Measurements from ENCODE around the gene SHOC2. TPM values are rescaled to one million over a fixed set of nuclear protein-coding genes. Genes with fewer than 3 reads are reported as not detected.
A peak's percentile ranks its signal among the peaks of the same experiment; 100 is the strongest.

The SHOC2 gene
- total and polyA plus RNA-seq, 2 donors from 2014 or later: 18.0 to 66.8 TPM

DNA sequence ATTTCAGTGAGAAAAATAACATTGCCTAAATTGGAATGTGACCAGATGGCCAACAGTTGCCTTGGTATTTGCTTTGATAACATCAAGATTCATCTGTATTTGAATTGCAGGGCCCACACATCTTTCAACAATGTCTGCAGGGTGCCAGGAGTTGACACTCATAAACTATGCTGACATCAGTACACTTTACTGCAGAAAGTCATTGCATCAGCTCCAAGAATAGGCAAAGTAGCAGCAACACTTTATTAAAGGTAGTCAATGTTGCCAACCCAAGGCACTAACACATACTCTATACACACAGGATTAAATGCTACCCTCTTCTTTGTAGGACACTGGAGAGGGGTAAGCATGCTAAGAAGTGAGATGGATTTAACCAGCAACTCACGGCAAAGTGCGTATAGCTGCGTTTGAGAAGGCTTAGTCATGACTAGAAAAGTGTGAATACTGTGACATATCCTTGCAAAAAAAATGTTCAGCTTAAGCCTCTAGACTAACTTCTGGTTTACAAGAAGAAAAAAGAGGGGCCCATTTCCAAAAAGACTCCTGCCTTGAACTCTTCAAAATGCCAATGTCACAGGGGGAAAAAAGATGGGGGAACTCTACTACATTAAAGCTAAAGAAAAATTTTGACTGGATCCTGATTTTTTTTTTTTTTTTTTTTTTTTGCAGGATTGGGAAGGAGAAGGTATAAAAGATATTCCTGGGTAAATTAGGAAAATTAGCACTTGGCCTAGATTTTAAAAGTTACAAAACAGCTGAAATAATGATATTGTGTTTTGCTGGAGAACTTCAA lies 2.7 kb upstream of the SHOC2 start:
- intact Hi-C loops (cut with DNase I): no loop called here
- peaks cover 3 to 6% (median 5%) of the 10 kb centered on the region in 3 donors for H3K4me1 ChIP-seq (ENCODE audit: control insufficient read depth in 2 of 3, insufficient read depth in 2 of 3, low read depth in 1 of 3, low read length in 3 of 3)
- no peaks in the 10 kb centered on the region for H3K9me3 ChIP-seq (ENCODE audit: control insufficient read depth in 2 of 3, insufficient read depth in 1 of 3, low read length in 3 of 3)
- H3K27ac ChIP-seq (ENCODE audit: low read depth in 2 of 2, low read length in 2 of 2): no peak overlapping the region
- no peaks in the 10 kb centered on the region for H3K27me3 ChIP-seq (ENCODE audit: control insufficient read depth, insufficient read depth, low read length)
- FAIRE-seq (no peak), DNase-seq (no peak)
- H3K9ac ChIP-seq (ENCODE audit: low read length in 3 of 3): no peak overlapping the region
- H3K36me3 ChIP-seq (ENCODE audit: control insufficient read depth in 2 of 3, insufficient read depth in 3 of 3, low read length in 3 of 3): no peaks in the 10 kb centered on the region
- TF ChIP-seq, protein P1, sequence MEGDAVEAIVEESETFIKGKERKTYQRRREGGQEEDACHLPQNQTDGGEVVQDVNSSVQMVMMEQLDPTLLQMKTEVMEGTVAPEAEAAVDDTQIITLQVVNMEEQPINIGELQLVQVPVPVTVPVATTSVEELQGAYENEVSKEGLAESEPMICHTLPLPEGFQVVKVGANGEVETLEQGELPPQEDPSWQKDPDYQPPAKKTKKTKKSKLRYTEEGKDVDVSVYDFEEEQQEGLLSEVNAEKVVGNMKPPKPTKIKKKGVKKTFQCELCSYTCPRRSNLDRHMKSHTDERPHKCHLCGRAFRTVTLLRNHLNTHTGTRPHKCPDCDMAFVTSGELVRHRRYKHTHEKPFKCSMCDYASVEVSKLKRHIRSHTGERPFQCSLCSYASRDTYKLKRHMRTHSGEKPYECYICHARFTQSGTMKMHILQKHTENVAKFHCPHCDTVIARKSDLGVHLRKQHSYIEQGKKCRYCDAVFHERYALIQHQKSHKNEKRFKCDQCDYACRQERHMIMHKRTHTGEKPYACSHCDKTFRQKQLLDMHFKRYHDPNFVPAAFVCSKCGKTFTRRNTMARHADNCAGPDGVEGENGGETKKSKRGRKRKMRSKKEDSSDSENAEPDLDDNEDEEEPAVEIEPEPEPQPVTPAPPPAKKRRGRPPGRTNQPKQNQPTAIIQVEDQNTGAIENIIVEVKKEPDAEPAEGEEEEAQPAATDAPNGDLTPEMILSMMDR (IDR thresholded peaks at IDR 0.05; ENCODE audit: borderline replicate concordance, extremely low read depth, insufficient read depth): no peak
- H3K4me3 ChIP-seq (ENCODE audit: low read length in 3 of 3): no peak overlapping the region

DNA sequence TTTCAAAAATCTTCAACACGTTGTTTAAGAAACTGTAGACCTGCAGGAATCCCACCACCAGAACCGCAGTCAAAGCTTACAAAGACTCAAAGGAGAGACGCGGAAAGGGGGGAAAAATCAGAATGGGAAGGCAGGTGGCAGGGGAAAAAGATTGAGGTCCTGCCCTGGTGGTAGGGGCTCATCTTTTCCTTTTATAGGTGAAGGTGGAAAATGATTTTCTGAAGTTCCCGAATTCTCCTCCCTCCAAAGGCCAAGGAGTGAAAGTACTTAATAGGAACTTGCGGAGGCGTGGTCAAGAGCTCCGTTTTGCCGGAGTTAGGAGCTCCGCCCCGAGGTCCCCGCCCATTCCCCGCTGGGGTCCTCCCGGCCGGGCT lies 1.1 kb upstream of the SHOC2 start:
- FAIRE-seq (peak; percentile 11), DNase-seq (peak; percentile 96 to 99 (median 97))
- intact Hi-C loops (cut with DNase I): no loop called here
- Histone ChIP-seq H3K36me3 (ENCODE audit: control insufficient read depth in 2 of 3, insufficient read depth in 3 of 3, low read length in 3 of 3) (no peaks in the 10 kb centered on the region), H3K27me3 (ENCODE audit: control insufficient read depth, insufficient read depth, low read length) (no peaks in the 10 kb centered on the region), H3K4me1 (ENCODE audit: control insufficient read depth in 2 of 3, insufficient read depth in 2 of 3, low read depth in 1 of 3, low read length in 3 of 3) (peaks cover 3 to 6% (median 5%) of the 10 kb centered on the region in 3 donors), H3K9me3 (ENCODE audit: control insufficient read depth in 2 of 3, insufficient read depth in 1 of 3, low read length in 3 of 3) (no peaks in the 10 kb centered on the region), H3K27ac (ENCODE audit: low read depth in 2 of 2, low read length in 2 of 2) (peak overlapping the region; percentile 100), H3K9ac (ENCODE audit: low read length in 3 of 3) (peak overlapping the region; percentile 86 to 96 (median 95)), H3K4me3 (ENCODE audit: low read length in 3 of 3) (peak overlapping the region; percentile 99 to 100 (median 100))
- TF ChIP-seq, protein P1 (IDR thresholded peaks at IDR 0.05; ENCODE audit: borderline replicate concordance, extremely low read depth, insufficient read depth): no peak

DNA sequence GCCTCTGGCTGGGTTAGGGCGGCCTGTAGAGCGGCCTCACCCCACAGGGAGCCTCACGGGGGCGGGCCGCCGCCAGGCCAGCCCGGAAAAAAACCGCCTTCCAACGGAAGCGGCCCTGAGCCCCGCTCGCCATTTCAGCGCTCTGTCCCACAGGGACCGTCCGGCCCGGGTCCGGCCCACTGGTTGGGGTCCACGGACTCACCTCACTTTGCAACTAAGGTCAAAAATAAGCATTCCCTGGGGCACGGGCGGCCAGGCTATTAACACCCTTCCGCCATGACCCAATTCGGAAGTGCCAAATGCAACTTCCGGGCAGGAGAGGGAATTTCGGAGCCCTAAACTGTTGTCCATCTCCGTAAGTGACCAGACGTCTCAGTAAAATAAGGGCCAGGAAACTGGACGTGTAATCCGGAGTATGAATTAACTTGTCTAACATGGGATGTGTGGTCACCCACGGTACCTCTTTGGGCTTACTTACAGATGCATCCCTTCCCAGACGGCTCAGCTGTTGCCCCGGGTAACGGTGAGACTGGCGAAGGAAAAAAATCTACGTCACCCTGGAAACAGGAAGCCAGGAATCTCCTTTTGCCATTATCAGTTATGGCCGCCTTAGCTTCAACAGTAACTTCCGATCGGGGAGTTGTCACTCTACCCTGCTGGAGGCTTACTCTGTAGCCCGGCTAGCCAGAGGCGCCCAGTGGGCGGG lies 608 bp upstream of the SHOC2 start, which contains the start of gene BBIP1:
Gene BBIP1, minus strand, starts transcription at position 538 of the 706 bp plus-strand sequence. CDS start 1,023 bp downstream, outside the sequence.
- TF ChIP-seq, protein P1 (IDR thresholded peaks at IDR 0.05; ENCODE audit: borderline replicate concordance, extremely low read depth, insufficient read depth): peak; percentile 3
- H3K27me3 ChIP-seq (ENCODE audit: control insufficient read depth, insufficient read depth, low read length): no peaks in the 10 kb centered on the region
- H3K9ac ChIP-seq (ENCODE audit: low read length in 3 of 3): peak within 1 kb of the TSS; percentile 95 to 99 (median 96)
- DNase-seq (peak in 2 of 5 donors; percentile 100), FAIRE-seq (peak; percentile 98)
- peak within 1 kb of the TSS; percentile 99 to 100 (median 100) for H3K4me3 ChIP-seq (ENCODE audit: low read length in 3 of 3)
- H3K27ac ChIP-seq (ENCODE audit: low read depth in 2 of 2, low read length in 2 of 2): peak within 1 kb of the TSS; percentile 100
- H3K9me3 ChIP-seq (ENCODE audit: control insufficient read depth in 2 of 3, insufficient read depth in 1 of 3, low read length in 3 of 3): no peaks in the 10 kb centered on the region
- intact Hi-C loops (cut with DNase I): no loop called here
- H3K4me1 ChIP-seq (ENCODE audit: control insufficient read depth in 2 of 3, insufficient read depth in 2 of 3, low read depth in 1 of 3, low read length in 3 of 3): peaks cover 3 to 11% (median 5%) of the 10 kb centered on the region in 3 donors
- no peaks in the 10 kb centered on the region for H3K36me3 ChIP-seq (ENCODE audit: control insufficient read depth in 2 of 3, insufficient read depth in 3 of 3, low read length in 3 of 3)

Measured in kidney (tissue), 14 donors.